K562 (cell line): ENCODE data around the gene ZNF790. TPM values are rescaled to one million over a fixed set of nuclear protein-coding genes. Genes with fewer than 3 reads are reported as not detected.

Experiments
- ASH1L ChIP-seq: fragments of 450-650 bp; IDR thresholded peaks from 2 replicates; pipeline ENCODE4 v1.6.1; 2018; ENCODE audit warnings: borderline replicate concordance, mild to moderate bottlenecking, low read depth; ENCODE audit not compliant: partially characterized antibody
- BCL6 ChIP-seq: fragments of 250-450 bp; sonication (Bioruptor Pico); IDR thresholded peaks from 2 replicates; pipeline ENCODE4 v1.4.0; 2020
- FOXK2 ChIP-seq, 2 experiments: fragments of 450-650 bp; IDR thresholded peaks in 1 of 2; conservative IDR thresholded peaks in 1 of 2; 2 replicates each; pipeline ENCODE4 v1.6.1; 2016; ENCODE audit warnings: low read depth in 2 of 2, mild to moderate bottlenecking in 1 of 2
- HNRNPUL1 ChIP-seq: fragments of 200-400 bp; formaldehyde crosslinking; IDR thresholded peaks from 2 replicates; pipeline ENCODE4 v1.6.1; 2017; ENCODE audit warnings: low read length
- KAT2B ChIP-seq: IDR thresholded peaks from one replicate; pipeline ENCODE4 v1.6.1; 2012; ENCODE audit warnings: low read depth, mild to moderate bottlenecking, control low read depth, inconsistent platforms, low read length, moderate library complexity
- KAT8 ChIP-seq: fragments of 450-650 bp; IDR thresholded peaks from 2 replicates; pipeline ENCODE4 v1.6.1; 2016; ENCODE audit warnings: low read depth, mild to moderate bottlenecking
- SETDB1 ChIP-seq: IDR thresholded peaks from one replicate; pipeline ENCODE4 v1.6.1; 2012; ENCODE audit warnings: low read length, control low read depth, inconsistent platforms
- ZBTB40 ChIP-seq, 2 experiments: fragments of 450-650 bp in 1 of 2; sonication (generic) in 1 of 2; formaldehyde crosslinking in 1 of 2; IDR thresholded peaks; 2 replicates each; pipeline versions ENCODE4 v1.7.1 to v1.9.0; 2016 to 2022; ENCODE audit warnings: inconsistent platforms in 1 of 2, mild to moderate bottlenecking in 1 of 2, missing genetic modification reagents in 1 of 2
- ZNF146 ChIP-seq: IDR thresholded peaks from one replicate; pipeline ENCODE4 v1.6.1; 2018; ENCODE audit warnings: missing compliant biosample characterization; ENCODE audit not compliant: unreplicated experiment
- ZNF277 ChIP-seq: fragments of 250-450 bp; sonication (Bioruptor Pico); IDR thresholded peaks from 2 replicates; pipeline ENCODE4 v1.8.0; 2022; ENCODE audit warnings: inconsistent platforms, mild to moderate bottlenecking, moderate library complexity, borderline replicate concordance
- ZNF551 ChIP-seq: fragments of 250-450 bp; sonication (Bioruptor Pico); IDR thresholded peaks from 2 replicates; pipeline ENCODE4 v1.5.0; 2021; ENCODE audit warnings: mild to moderate bottlenecking, moderate library complexity
- polyA plus RNA-seq, 8 experiments: library from polyadenylated mRNA; depleted of rRNA in 4 of 8; stranded (reverse) in 5 of 8; unstranded in 3 of 8; fragments of >200 nt; fragmentation: Nextera tagmentation in 2 of 8; fragmentation: Illumina TruSeq in 1 of 8; extraction: Ambion mirVana in 2 of 8; extraction: Trizol in 1 of 8; gene quantifications; 2 replicates each; pipeline versions ENCODE4 v1.2.1 to v1.2.3, GENCODE V29; 2011 to 2014; ENCODE audit warnings: inconsistent platforms in 1 of 8, missing spikeins in 1 of 8
- total RNA-seq, 7 experiments: library from RNA; depleted of rRNA in 6 of 7; stranded (reverse); fragments of >200 nt in 6 of 7; fragmentation: Illumina TruSeq in 2 of 7; extraction: Trizol in 2 of 7; gene quantifications; 2 replicates each; pipeline versions ENCODE4 v1.2.1 to v1.2.3, GENCODE V29; 2011 to 2021; ENCODE audit warnings: low replicate concordance in 1 of 7

ZNF790 gene
- total and polyA plus RNA-seq, 9 of the 15 experiments (the other 6 are each of a cell fraction or from before 2014, with no cell fraction given), result 0.33 to 1.7 (median 0.53) TPM

GRCh38 chr19:36851898-36852297 is 13.7 kb upstream of the ZNF790 start (continued):
- TF ChIP-seq ZBTB40 (IDR thresholded peaks at IDR 0.05) (no peak), ZBTB40 (CRISPR knock-in tag; IDR thresholded peaks at IDR 0.05) (no peak), KAT2B (no peak), ZNF551 (CRISPR knock-in tag) (no peak), ZNF277 (no peak), ZNF146 (CRISPR knock-in tag) (no peak), BCL6 (CRISPR knock-in tag) (no peak), HNRNPUL1 (no peak), KAT8 (no peak), SETDB1 (no peak), FOXK2 (conservative IDR thresholded peaks at IDR 0.05 in 1 of 2, IDR thresholded peaks at IDR 0.05 in 1 of 2; ENCODE audit: low read depth in 2 of 2) (no peak), ASH1L (no peak)
